Thoracic aorta (tissue), 2 donors: Measurements from ENCODE around the gene NRP2. TPM values are rescaled to one million over a fixed set of nuclear protein-coding genes. Genes with fewer than 3 reads are reported as not detected.

ENCODE experiments used
- ATAC-seq: fragments of 150-250 bp; one replicate; pipeline ENCODE4 v1.8.0; 2017; ENCODE audit warnings: low read depth; ENCODE audit not compliant: insufficient number of reproducible peaks, low FRiP score
- DNase-seq: peaks from one replicate; pipeline ENCODE4 v3.0.0-alpha.2; 2020; ENCODE audit warnings: low spot score
- H3K27ac ChIP-seq, 2 donors: fragments of 200-600 bp; sonication (generic); 1 replicate in 1 of 2; 2 replicates in 1 of 2; pipeline ENCODE4 v1.5.1; 2016; ENCODE audit warnings: mild to moderate bottlenecking in 2 of 2, moderate library complexity in 2 of 2
- H3K27me3 ChIP-seq: fragments of 200-600 bp; sonication (generic); replicated peaks from 2 replicates; pipeline ENCODE4 v1.6.0; 2016; ENCODE audit warnings: mild to moderate bottlenecking; ENCODE audit not compliant: insufficient read depth
- H3K36me3 ChIP-seq: fragments of 200-600 bp; sonication (generic); one replicate; pipeline ENCODE4 v1.5.1; 2016
- H3K4me1 ChIP-seq, 2 donors: fragments of 200-600 bp; sonication (generic); 1 replicate in 1 of 2; 2 replicates in 1 of 2; pipeline versions ENCODE4 v1.5.1 to v1.6.0; 2016; ENCODE audit warnings: low read depth in 2 of 2, mild to moderate bottlenecking in 1 of 2; ENCODE audit not compliant: control insufficient read depth in 1 of 2
- H3K4me3 ChIP-seq: fragments of 200-600 bp; sonication (generic); 2 replicates; pipeline ENCODE4 v1.5.1; 2016; ENCODE audit warnings: mild to moderate bottlenecking
- H3K9me3 ChIP-seq: fragments of 200-600 bp; sonication (generic); 2 replicates; pipeline ENCODE4 v1.5.1; 2016
- total RNA-seq, 2 donors: library from RNA; depleted of rRNA; stranded (reverse); fragments of >200 nt; gene quantifications; one replicate each; pipeline versions ENCODE4 v1.1.0 to v1.2.3, GENCODE V29; 2016
- TF ChIP-seq, protein P1 (sequence below): fragments of 200-600 bp; sonication (generic); IDR thresholded peaks from one replicate; pipeline ENCODE4 v1.5.1; 2019; ENCODE audit warnings: antibody characterized with exemption

Gene NRP2
- total RNA-seq, 2 donors from 2014 or later, result 73.5 to 75.1 TPM

DNA sequence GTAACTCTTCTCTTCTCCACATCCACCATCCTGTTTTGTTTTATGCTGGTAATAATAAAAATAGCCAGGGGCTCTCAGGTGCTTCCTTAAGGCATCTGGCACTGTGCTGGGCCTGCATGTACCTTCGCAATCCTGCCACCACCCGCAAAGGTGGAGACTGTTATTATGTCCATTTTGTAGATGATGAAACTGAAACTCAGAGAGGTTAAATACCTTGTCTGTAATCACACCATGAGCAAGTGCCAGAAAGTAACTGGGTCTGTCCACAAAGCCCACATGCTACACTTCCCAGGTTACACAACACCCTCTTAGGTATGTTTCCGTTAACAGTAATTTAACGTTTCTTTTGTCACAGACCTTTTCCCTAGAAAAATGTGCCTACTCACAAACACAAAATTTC is 27.0 kb downstream of the NRP2 start:
- no peaks in the 10 kb centered on the region for H3K9me3 ChIP-seq
- TF ChIP-seq, protein P1, sequence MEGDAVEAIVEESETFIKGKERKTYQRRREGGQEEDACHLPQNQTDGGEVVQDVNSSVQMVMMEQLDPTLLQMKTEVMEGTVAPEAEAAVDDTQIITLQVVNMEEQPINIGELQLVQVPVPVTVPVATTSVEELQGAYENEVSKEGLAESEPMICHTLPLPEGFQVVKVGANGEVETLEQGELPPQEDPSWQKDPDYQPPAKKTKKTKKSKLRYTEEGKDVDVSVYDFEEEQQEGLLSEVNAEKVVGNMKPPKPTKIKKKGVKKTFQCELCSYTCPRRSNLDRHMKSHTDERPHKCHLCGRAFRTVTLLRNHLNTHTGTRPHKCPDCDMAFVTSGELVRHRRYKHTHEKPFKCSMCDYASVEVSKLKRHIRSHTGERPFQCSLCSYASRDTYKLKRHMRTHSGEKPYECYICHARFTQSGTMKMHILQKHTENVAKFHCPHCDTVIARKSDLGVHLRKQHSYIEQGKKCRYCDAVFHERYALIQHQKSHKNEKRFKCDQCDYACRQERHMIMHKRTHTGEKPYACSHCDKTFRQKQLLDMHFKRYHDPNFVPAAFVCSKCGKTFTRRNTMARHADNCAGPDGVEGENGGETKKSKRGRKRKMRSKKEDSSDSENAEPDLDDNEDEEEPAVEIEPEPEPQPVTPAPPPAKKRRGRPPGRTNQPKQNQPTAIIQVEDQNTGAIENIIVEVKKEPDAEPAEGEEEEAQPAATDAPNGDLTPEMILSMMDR, result no peak
- no peaks in the 10 kb centered on the region for H3K27me3 ChIP-seq
- no peak overlapping the region for H3K4me3 ChIP-seq
- DNase-seq (no peak), ATAC-seq (no peak)
- peaks cover 30 to 43% of the 10 kb centered on the region in 2 donors for H3K4me1 ChIP-seq
- H3K36me3 ChIP-seq, result no peaks in the 10 kb centered on the region
- no peak overlapping the region for H3K27ac ChIP-seq

DNA sequence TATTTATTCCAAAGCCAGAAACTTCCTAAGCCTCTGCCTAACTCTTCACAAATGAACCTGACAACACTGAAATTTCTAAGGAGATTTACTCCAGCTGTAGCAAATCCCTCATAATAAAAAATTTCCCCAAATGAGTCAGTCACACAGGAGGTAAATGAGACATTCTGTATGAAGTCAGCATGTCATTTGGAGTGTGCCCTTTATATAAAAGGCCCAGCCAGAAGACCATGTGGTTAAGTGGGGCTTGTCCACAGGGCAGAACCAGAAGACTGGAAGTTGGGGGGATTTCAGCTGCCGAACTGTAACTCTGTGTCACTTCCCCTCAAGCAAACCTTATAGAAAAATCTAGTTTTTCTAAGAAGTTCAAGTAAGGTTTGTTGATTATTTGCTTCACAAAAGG is 30.2 kb downstream of the NRP2 start:
- no peak for DNase-seq
- TF ChIP-seq, protein P1, result no peak
- Histone ChIP-seq H3K27ac (no peak overlapping the region), H3K9me3 (no peaks in the 10 kb centered on the region), H3K36me3 (no peaks in the 10 kb centered on the region), H3K4me1 (peaks cover 17 to 34% of the 10 kb centered on the region in 2 donors), H3K27me3 (no peaks in the 10 kb centered on the region), H3K4me3 (no peak overlapping the region)
- no peak for ATAC-seq

DNA sequence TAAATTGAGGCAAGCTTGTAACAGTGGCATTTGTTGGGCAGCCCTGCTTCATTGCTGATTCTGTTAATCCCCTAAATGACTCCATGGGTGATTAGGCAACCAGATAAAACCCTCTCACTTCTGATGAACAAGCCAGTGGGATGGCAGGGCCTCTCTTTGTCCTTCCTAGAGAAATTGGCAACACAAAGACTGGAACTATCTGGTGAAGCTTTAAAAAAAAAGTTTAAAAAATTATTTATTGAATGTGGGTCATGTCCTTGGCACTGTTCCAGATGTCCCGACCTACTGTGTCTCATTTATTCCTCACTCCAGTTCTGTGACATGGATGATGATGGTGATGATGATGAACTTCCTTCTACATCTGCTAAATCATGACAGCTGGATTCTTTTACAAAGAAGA is 30.8 kb downstream of the NRP2 start:
- Histone ChIP-seq H3K36me3 (no peaks in the 10 kb centered on the region), H3K27me3 (no peaks in the 10 kb centered on the region), H3K4me1 (peaks cover 12 to 34% of the 10 kb centered on the region in 2 donors), H3K9me3 (no peaks in the 10 kb centered on the region), H3K4me3 (no peak overlapping the region), H3K27ac (no peak overlapping the region)
- no peak for ATAC-seq
- TF ChIP-seq, protein P1, result no peak
- no peak for DNase-seq

DNA sequence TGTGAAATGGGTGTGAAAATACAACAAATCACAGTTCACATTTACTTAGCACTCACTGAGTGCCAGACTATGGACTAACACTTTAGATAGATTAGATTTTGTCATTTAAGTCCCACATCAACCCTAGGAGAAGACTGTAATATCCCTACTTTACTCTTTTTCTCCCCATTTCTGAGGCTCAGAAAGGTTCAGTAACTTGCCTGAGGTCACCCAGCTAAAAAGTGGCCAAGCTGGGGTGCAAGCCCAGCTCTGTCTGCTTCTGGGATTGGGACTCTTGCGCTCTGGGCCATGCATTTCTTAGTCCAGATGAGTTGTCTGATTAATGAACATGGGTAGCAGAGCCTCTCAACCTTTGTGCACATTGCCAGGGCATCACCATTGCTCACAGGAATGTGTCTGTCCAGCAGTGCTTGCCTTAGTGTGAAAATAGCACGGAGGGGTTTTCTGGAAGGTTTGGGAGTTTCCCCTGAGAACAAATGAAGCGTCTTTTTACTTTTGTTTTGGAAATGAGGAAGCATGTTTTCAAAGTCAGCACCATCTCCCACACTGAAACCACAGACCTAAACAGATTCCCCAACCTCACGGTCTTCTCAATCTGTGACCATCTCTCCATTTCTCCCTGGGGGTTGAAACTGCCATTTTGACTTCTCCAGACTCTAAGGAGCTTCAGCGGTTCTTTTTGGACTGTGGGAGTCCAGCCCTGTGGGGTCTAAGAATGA is 31.9 kb downstream of the NRP2 start:
- ATAC-seq, result no peak

More for the DNA sequence above, 31.9 kb downstream of the NRP2 start:
- Histone ChIP-seq H3K27ac (peak overlapping the region; percentile 49 to 55), H3K4me3 (no peak overlapping the region), H3K36me3 (peaks cover 2% of the 10 kb centered on the region), H3K27me3 (no peaks in the 10 kb centered on the region), H3K9me3 (no peaks in the 10 kb centered on the region), H3K4me1 (peaks cover 4 to 27% of the 10 kb centered on the region in 2 donors)
- TF ChIP-seq, protein P1, result no peak
- no peak for DNase-seq
